Frontal cortex (tissue), 4 donors: ENCODE results near the gene COL13A1. TPM values are rescaled to one million over a fixed set of nuclear protein-coding genes. Genes with fewer than 3 reads are reported as not detected.

Experiments
- DNase-seq, 2 donors: peaks; one replicate each; pipeline ENCODE4 v3.0.0; 2012; ENCODE audit warnings: low spot score in 2 of 2
- FAIRE-seq: peaks from 2 replicates; lab custom pipeline; 2012; peaks lifted over from hg19 to GRCh38; lab: Jason Lieb, UNC
- total RNA-seq: library from RNA; depleted of rRNA; stranded (reverse); fragments of >200 nt; gene quantifications from one replicate; pipeline ENCODE4 v1.2.3, GENCODE V29; 2014
- donor health status: control.
- donor health status: control.
- donor health status: control.

Gene COL13A1
- total RNA-seq, 1 donor from 2014 or later, result 2.0 TPM

GRCh38 chr10:69861251-69862240 is 59.8 kb downstream of the COL13A1 start:
- FAIRE-seq, result no peak

DNA sequence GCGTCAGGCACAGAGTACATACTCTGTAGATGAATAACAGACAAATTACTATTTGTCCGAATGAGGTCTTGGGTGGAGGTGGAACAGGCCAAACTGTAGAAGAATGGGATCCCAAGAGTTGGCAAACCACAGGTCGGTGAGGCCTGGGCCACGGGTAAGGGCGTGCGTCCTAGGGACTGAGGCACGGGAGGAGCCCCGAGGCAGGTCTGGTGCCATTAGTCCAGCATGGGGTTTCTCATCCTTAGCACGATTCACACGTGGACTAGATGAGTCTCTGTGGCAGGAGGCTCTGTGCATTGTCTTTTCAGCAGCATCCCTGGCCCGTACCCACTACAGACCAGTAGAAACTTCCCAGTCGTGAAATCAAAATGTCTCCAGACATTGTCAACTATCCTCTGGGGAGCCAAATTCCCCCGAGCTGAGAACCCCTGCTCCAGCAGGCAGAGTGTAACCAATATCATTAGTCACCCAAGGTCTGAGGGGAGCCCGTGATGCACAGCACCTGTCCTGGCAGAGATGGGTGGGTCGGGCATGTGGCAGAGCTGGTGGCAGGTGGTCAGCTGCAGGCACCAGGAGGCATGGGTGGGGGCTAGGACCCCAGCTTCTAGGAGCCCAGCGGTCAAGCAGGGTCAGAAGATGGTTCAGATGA is 61.3 kb downstream of the COL13A1 start:
- no peak for DNase-seq
- no peak for FAIRE-seq

More at GRCh38 chr10:69861251-69862240, 59.8 kb downstream of the COL13A1 start:
- no peak for DNase-seq

- FAIRE-seq (no peak), DNase-seq (no peak)
Observed at GRCh38 chr10:69863580-69863979, 61.9 kb downstream of the COL13A1 start.

GRCh38 chr10:69864321-69864720 is 62.6 kb downstream of the COL13A1 start:
- no peak for DNase-seq
- FAIRE-seq, result no peak

- FAIRE-seq, result no peak
Observed at GRCh38 chr10:69865450-69865849, 63.7 kb downstream of the COL13A1 start.

GRCh38 chr10:69866246-69866687 is 64.6 kb downstream of the COL13A1 start:
- FAIRE-seq (no peak), DNase-seq (no peak)

More at GRCh38 chr10:69865450-69865849, 63.7 kb downstream of the COL13A1 start:
- no peak for DNase-seq

- no peak for DNase-seq
- no peak for FAIRE-seq
Observed at GRCh38 chr10:69866688-69867461, 65.2 kb downstream of the COL13A1 start.

GRCh38 chr10:69867699-69868558 is 66.2 kb downstream of the COL13A1 start:
- FAIRE-seq (no peak), DNase-seq (no peak)

- FAIRE-seq (no peak), DNase-seq (no peak)
Observed at GRCh38 chr10:69868821-69869220, 67.1 kb downstream of the COL13A1 start.

- no peak for FAIRE-seq
- no peak for DNase-seq
Observed at GRCh38 chr10:69869291-69869961, 67.7 kb downstream of the COL13A1 start.

DNA sequence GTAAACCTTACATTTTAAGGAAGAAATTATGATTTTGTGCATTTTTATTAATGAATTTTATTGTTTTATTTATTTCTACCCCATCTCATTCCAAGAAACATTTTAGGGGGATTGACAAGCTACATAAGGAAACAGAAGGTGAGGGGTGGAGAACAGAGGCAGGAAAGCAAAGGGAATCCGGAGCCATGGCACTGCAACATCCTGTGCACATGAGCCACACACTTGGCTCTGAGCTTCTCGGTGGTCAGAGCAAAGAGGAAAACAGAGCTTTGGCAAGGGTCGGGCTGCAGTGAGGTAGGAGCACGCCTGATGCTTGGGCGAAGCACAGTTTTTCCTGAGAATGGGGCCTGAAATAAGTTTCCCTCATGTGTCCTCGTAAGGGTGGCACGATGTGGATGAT is 68.9 kb downstream of the COL13A1 start:
- DNase-seq (no peak), FAIRE-seq (no peak)

- DNase-seq, result no peak
- FAIRE-seq, result no peak
Observed at GRCh38 chr10:69871074-69871473, 69.4 kb downstream of the COL13A1 start.

- DNase-seq, result no peak
- no peak for FAIRE-seq
Observed at GRCh38 chr10:69872323-69872722, 70.6 kb downstream of the COL13A1 start.

GRCh38 chr10:69873135-69873639 is 71.5 kb downstream of the COL13A1 start:
- DNase-seq (no peak), FAIRE-seq (no peak)

- FAIRE-seq (no peak), DNase-seq (no peak)
Observed at GRCh38 chr10:69874449-69874848, 72.7 kb downstream of the COL13A1 start.

DNA sequence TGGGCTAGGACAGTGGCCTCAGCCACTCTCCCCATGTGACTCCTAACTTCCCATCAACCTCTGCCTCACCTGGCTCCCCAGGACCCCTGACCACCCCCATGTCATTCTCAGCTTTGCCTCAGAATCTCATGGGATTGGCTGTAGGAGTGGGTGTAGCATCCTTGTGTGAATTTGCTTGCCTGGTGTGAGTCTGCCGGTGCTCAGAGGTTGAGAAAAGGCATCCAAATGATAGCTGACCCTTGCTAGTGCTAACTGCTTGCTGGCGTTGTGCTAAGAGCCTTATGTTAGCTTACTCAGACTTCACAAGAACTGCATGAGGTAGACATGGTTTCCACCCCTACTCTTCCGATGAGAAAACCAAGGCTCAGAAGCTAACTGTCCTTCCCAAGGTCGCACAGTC is 74.2 kb downstream of the COL13A1 start:
- DNase-seq, result no peak
- no peak for FAIRE-seq

- FAIRE-seq (no peak), DNase-seq (no peak)
Observed at GRCh38 chr10:69876286-69876685, 74.6 kb downstream of the COL13A1 start.

GRCh38 chr10:69876931-69877330 is 75.2 kb downstream of the COL13A1 start:
- no peak for FAIRE-seq
- DNase-seq, result no peak

- DNase-seq (no peak), FAIRE-seq (no peak)
Observed at GRCh38 chr10:69878038-69878437, 76.3 kb downstream of the COL13A1 start.
